Uterus (tissue), 4 donors: ENCODE measurements around the gene LRIG2. TPM values are rescaled to one million over a fixed set of nuclear protein-coding genes. Genes with fewer than 3 reads are reported as not detected.
"Not testable (repeated sequence)": the region's sequence is repeated elsewhere in the genome, so short reads cannot be mapped to it uniquely, and the experiment has no call there.

Experiments used
- DNase-seq, 2 donors: peaks; one replicate each; pipeline ENCODE4 v3.0.0-alpha.2; 2019 to 2020
- H3K27ac ChIP-seq, 2 donors: fragments of 200-600 bp; sonication (generic); 1 replicate in 1 of 2; 2 replicates in 1 of 2; pipeline ENCODE4 v1.5.1; 2016 to 2018
- H3K27me3 ChIP-seq, 2 donors: fragments of 200-600 bp; sonication (generic); one replicate each; pipeline ENCODE4 v1.5.1; 2018 to 2019; ENCODE audit warnings: control low read depth in 1 of 2
- H3K36me3 ChIP-seq, 2 donors: fragments of 200-600 bp; sonication (generic); one replicate each; pipeline ENCODE4 v1.5.1; 2019; ENCODE audit warnings: control low read depth in 1 of 2
- H3K4me1 ChIP-seq, 2 donors: fragments of 200-600 bp; sonication (generic); one replicate each; pipeline ENCODE4 v1.5.1; 2018 to 2019; ENCODE audit warnings: control low read depth in 1 of 2
- H3K4me3 ChIP-seq, 2 donors: fragments of 200-600 bp; sonication (generic); 1 replicate in 1 of 2; 2 replicates in 1 of 2; pipeline ENCODE4 v1.5.1; 2018 to 2019; ENCODE audit warnings: mild to moderate bottlenecking in 1 of 2
- H3K9me3 ChIP-seq, 2 donors: fragments of 200-600 bp; sonication (generic); one replicate each; pipeline ENCODE4 v1.5.1; 2019; ENCODE audit warnings: control low read depth in 1 of 2
- CTCF ChIP-seq, 4 experiments: fragments of 200-600 bp in 2 of 4; fragments of 450-650 bp in 2 of 4; sonication (generic) in 2 of 4; IDR thresholded peaks; one replicate each; pipeline ENCODE4 v1.5.1; 2016 to 2019; ENCODE audit warnings: antibody characterized with exemption in 4 of 4, mild to moderate bottlenecking in 2 of 4, moderate library complexity in 1 of 4
- POLR2A ChIP-seq, 2 donors: fragments of 450-650 bp; IDR thresholded peaks; one replicate each; pipeline ENCODE4 v1.6.1; 2016; ENCODE audit warnings: antibody characterized with exemption in 2 of 2, mild to moderate bottlenecking in 1 of 2, moderate library complexity in 1 of 2
- intact Hi-C: fragments of 100-400 bp; cut with DNase I; formaldehyde crosslinking; loops from one replicate; pipeline ENCODE4 v1.15.1; 2023; ENCODE audit warnings: low total_unique reads
- total RNA-seq, 4 donors: library from RNA; depleted of rRNA in 3 of 4; stranded (reverse); fragments of >200 nt in 3 of 4; gene quantifications; one replicate each; pipeline versions ENCODE4 v1.1.0 to v1.2.4, GENCODE V29; 2014 to 2023
- donor health status: DM: yes; HTN: yes; CAD: no.

LRIG2 gene
- total RNA-seq, 4 donors from 2014 or later, result 7.2 to 55.8 (median 26.5) TPM

GRCh38 chr1:113072141-113072756 is 749 bp upstream of the LRIG2 start:
- Histone ChIP-seq H3K4me3 (peak overlapping the region; percentile 80 to 95), H3K27ac (peak overlapping the region; percentile 89), H3K9me3 (no peaks in the 10 kb centered on the region), H3K4me1 (no peaks in the 10 kb centered on the region), H3K36me3 (no peaks in the 10 kb centered on the region), H3K27me3 (no peaks in the 10 kb centered on the region)
- intact Hi-C loops, result no loop called here
- DNase-seq, result no peak
- TF ChIP-seq CTCF (IDR thresholded peaks at IDR 0.05), result no peak
- TF ChIP-seq POLR2A (IDR thresholded peaks at IDR 0.05), result no peak

- Histone ChIP-seq H3K36me3 (no peaks in the 10 kb centered on the region), H3K27me3 (no peaks in the 10 kb centered on the region), H3K4me1 (no peaks in the 10 kb centered on the region), H3K9me3 (no peaks in the 10 kb centered on the region), H3K27ac (peak overlapping the region; percentile 89), H3K4me3 (peak overlapping the region; percentile 80 to 95)
- intact Hi-C loops, result no loop called here
- TF ChIP-seq CTCF (IDR thresholded peaks at IDR 0.05) (peak in 3 of 4 experiments; percentile 31 to 53 (median 35)), POLR2A (IDR thresholded peaks at IDR 0.05) (no peak)
- DNase-seq, result peak in 1 of 2 donors; percentile 35
These were observed 517 bp downstream of the LRIG2 start for GRCh38 chr1:113073479-113073950.

GRCh38 chr1:113074237-113074636 is 1.2 kb downstream of the LRIG2 start:
- no peaks in the 10 kb centered on the region for H3K27me3 ChIP-seq
- no peaks in the 10 kb centered on the region for H3K36me3 ChIP-seq
- peak overlapping the region; percentile 80 to 95 for H3K4me3 ChIP-seq
- intact Hi-C loops, result no loop called here
- no peak for DNase-seq
- no peaks in the 10 kb centered on the region for H3K9me3 ChIP-seq
- TF ChIP-seq CTCF (IDR thresholded peaks at IDR 0.05) (no peak), POLR2A (IDR thresholded peaks at IDR 0.05) (no peak)
- H3K4me1 ChIP-seq, result no peaks in the 10 kb centered on the region
- peak overlapping the region in 1 of 2 donors; percentile 89 for H3K27ac ChIP-seq

- DNase-seq, intact Hi-C loops, H3K4me1 ChIP-seq, H3K27me3 ChIP-seq, H3K27ac ChIP-seq, H3K36me3 ChIP-seq, H3K9me3 ChIP-seq, H3K4me3 ChIP-seq: not testable (repeated sequence)
These were observed 5.0 kb downstream of the LRIG2 start for GRCh38 chr1:113077978-113078377.

- intact Hi-C loops, result no loop called here
- H3K4me3 ChIP-seq, result no peak overlapping the region
- peaks cover 0 to 3% of the 10 kb centered on the region in 2 donors for H3K4me1 ChIP-seq
- no peaks in the 10 kb centered on the region for H3K9me3 ChIP-seq
- no peaks in the 10 kb centered on the region for H3K36me3 ChIP-seq
- no peak overlapping the region for H3K27ac ChIP-seq
- no peak for DNase-seq
- no peak for TF ChIP-seq POLR2A (IDR thresholded peaks at IDR 0.05)
- no peak for TF ChIP-seq CTCF (IDR thresholded peaks at IDR 0.05)
- no peaks in the 10 kb centered on the region for H3K27me3 ChIP-seq
These were observed 13.5 kb downstream of the LRIG2 start for GRCh38 chr1:113086541-113086940.
